Gastrocnemius medialis (tissue), 4 donors: ENCODE data around the gene HSDL2. TPM values are rescaled to one million over a fixed set of nuclear protein-coding genes. Genes with fewer than 3 reads are reported as not detected.
A peak's percentile ranks its signal among the peaks of the same experiment; 100 is the strongest.

Experiments
- ATAC-seq, 2 donors: fragments of 150-250 bp; one replicate each; pipeline ENCODE4 v1.9.1; 2016
- DNase-seq, 2 donors: peaks; one replicate each; pipeline ENCODE4 v3.0.0-alpha.2; 2019
- H3K27ac ChIP-seq, 4 donors: fragments of 200-600 bp; sonication (generic); 1 replicate in 1 of 4; 2 replicates in 3 of 4; pipeline ENCODE4 v1.5.1; 2016 to 2018; ENCODE audit warnings: mild to moderate bottlenecking in 2 of 4, moderate library complexity in 1 of 4
- H3K27me3 ChIP-seq, 3 donors: fragments of 200-600 bp; sonication (generic) in 2 of 3; 1 replicate in 1 of 3; 2 replicates in 2 of 3; pipeline versions ENCODE4 v1.5.1 to v1.6.0; 2016 to 2019; ENCODE audit warnings: mild to moderate bottlenecking in 1 of 3, moderate library complexity in 1 of 3
- H3K36me3 ChIP-seq, 2 donors: fragments of 200-600 bp; sonication (generic) in 1 of 2; one replicate each; pipeline ENCODE4 v1.5.1; 2017 to 2018
- H3K4me1 ChIP-seq, 2 donors: fragments of 200-600 bp; sonication (generic) in 1 of 2; one replicate each; pipeline ENCODE4 v1.5.1; 2016 to 2017; ENCODE audit warnings: mild to moderate bottlenecking in 2 of 2
- H3K4me3 ChIP-seq, 4 donors: fragments of 200-600 bp; sonication (generic) in 3 of 4; 1 replicate in 1 of 4; 2 replicates in 3 of 4; pipeline ENCODE4 v1.5.1; 2016 to 2019; ENCODE audit warnings: mild to moderate bottlenecking in 2 of 4
- H3K9me3 ChIP-seq, 3 donors: fragments of 200-600 bp; sonication (generic) in 2 of 3; 1 replicate in 1 of 3; 2 replicates in 2 of 3; pipeline ENCODE4 v1.5.1; 2016 to 2019
- POLR2A ChIP-seq, 2 donors: fragments of 450-650 bp; IDR thresholded peaks; one replicate each; pipeline ENCODE4 v1.6.1; 2017; ENCODE audit warnings: antibody characterized with exemption in 2 of 2, mild to moderate bottlenecking in 2 of 2, moderate library complexity in 2 of 2
- in situ Hi-C, 4 donors: fragments of 200-750 bp; cut with MboI; loops; one replicate each; pipeline versions ENCODE4 v1.15.0 to v1.8.0; 2017; ENCODE audit warnings: low sequenced_read_pairs in 4 of 4
- intact Hi-C: fragments of 100-400 bp; cut with DNase I; formaldehyde crosslinking; loops from one replicate; pipeline ENCODE4 v1.15.1; 2023; ENCODE audit warnings: low total_unique reads
- total RNA-seq, 4 donors: library from RNA; depleted of rRNA; stranded (reverse); fragments of >200 nt; gene quantifications; one replicate each; pipeline versions ENCODE4 v1.1.0 to v1.2.3, GENCODE V29; 2016
- TF ChIP-seq, protein P1 (sequence below), 5 experiments: fragments of 450-650 bp in 3 of 5; fragments of 200-600 bp in 2 of 5; sonication (generic) in 2 of 5; IDR thresholded peaks in 4 of 5; conservative IDR thresholded peaks in 1 of 5; 1 replicate in 4 of 5; 2 replicates in 1 of 5; pipeline ENCODE4 v1.5.1; 2016 to 2019; ENCODE audit warnings: antibody characterized with exemption in 5 of 5, mild to moderate bottlenecking in 3 of 5, moderate library complexity in 3 of 5

HSDL2 gene
- total RNA-seq, 4 donors from 2014 or later = 68.9 to 106 (median 93.5) TPM

DNA sequence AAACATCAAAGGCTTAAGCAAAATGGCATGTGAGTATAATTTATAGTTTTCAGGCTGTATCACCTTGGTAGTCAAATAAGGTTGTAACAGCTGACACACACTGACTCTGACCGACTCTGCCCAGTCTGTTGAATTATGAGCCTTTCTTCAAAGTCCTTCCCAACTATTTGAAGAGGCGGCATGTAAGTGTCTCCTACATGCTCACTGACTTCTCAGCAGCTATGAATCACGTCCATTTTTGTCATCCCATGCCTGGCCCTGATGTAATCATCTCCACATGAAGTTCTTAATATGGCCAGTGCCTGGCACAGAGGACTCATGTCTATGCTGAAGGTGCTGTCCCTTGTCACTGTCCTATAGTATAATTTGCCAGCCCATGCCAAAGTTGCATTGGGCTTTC lies 41.3 kb upstream of the HSDL2 start:
- Histone ChIP-seq H3K36me3 (no peaks in the 10 kb centered on the region), H3K9me3 (no peaks in the 10 kb centered on the region), H3K4me1 (peaks cover 0 to 7% of the 10 kb centered on the region in 2 donors), H3K27me3 (no peaks in the 10 kb centered on the region), H3K27ac (peak overlapping the region; percentile 36 to 65 (median 52)), H3K4me3 (no peak overlapping the region)
- TF ChIP-seq, protein P1, sequence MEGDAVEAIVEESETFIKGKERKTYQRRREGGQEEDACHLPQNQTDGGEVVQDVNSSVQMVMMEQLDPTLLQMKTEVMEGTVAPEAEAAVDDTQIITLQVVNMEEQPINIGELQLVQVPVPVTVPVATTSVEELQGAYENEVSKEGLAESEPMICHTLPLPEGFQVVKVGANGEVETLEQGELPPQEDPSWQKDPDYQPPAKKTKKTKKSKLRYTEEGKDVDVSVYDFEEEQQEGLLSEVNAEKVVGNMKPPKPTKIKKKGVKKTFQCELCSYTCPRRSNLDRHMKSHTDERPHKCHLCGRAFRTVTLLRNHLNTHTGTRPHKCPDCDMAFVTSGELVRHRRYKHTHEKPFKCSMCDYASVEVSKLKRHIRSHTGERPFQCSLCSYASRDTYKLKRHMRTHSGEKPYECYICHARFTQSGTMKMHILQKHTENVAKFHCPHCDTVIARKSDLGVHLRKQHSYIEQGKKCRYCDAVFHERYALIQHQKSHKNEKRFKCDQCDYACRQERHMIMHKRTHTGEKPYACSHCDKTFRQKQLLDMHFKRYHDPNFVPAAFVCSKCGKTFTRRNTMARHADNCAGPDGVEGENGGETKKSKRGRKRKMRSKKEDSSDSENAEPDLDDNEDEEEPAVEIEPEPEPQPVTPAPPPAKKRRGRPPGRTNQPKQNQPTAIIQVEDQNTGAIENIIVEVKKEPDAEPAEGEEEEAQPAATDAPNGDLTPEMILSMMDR (IDR thresholded peaks at IDR 0.05 in 4 of 5, conservative IDR thresholded peaks at IDR 0.05 in 1 of 5) = no peak
- no peak for TF ChIP-seq POLR2A (IDR thresholded peaks at IDR 0.05)
- DNase-seq (peak; percentile 28 to 67), ATAC-seq (peak; percentile 86 to 90)
- intact Hi-C loops = loop anchor here (10.0 kb wide), 2 partner anchors 244 to 704 kb away; partner anchors contain the start of gene DNAJC25
- in situ Hi-C loops = no loop called here

DNA sequence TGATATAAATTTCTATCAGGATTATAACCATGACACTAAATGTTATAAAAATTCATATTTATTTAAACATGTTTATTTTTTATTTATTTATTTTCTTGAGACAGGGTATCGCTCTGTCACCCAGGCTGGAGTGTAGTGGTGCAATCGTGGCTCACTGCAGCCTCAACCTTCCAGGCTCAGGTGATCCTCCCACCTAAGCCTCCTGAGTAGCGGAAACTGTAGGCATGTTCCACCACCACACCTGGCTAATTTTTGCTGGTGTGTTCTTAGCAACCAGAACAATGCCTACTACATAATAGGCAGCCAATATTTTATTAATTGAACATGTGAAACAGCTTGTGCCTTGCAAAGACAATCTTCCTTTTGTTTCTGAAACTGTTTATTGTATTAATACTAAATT lies 40.0 kb upstream of the HSDL2 start:
- TF ChIP-seq, protein P1 (IDR thresholded peaks at IDR 0.05 in 4 of 5, conservative IDR thresholded peaks at IDR 0.05 in 1 of 5) = no peak
- no peak for TF ChIP-seq POLR2A (IDR thresholded peaks at IDR 0.05)
- Histone ChIP-seq H3K27ac (no peak overlapping the region), H3K9me3 (no peaks in the 10 kb centered on the region), H3K4me1 (no peaks in the 10 kb centered on the region), H3K27me3 (no peaks in the 10 kb centered on the region), H3K36me3 (no peaks in the 10 kb centered on the region), H3K4me3 (no peak overlapping the region)
- in situ Hi-C loops = loop anchor here in 1 of 4 donors (10.0 kb wide), 1 partner anchor 585 kb away; no protein-coding TSS in a partner anchor
- DNase-seq (no peak), ATAC-seq (no peak)
- intact Hi-C loops = loop anchor here (10.0 kb wide), 2 partner anchors 245 to 705 kb away; partner anchors contain the start of gene DNAJC25

DNA sequence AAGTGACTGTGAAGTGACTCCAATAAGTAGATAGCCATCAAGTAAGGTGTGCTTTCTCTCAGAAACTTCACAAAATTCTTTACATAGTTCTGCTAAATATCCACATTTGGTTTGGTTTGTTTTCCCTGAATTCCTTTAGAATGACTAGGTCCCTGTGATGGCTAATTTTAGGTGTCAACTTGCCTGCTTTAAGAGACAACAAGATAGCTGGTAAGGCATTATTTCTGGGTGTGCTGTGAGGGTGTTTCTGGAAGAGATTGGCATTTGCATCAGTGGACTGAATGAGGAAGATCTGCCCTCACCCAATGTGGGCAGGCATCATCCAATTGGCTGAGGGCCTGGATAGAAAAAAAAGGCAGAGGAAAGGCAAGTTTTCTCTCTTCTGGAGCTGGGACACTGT lies 38.2 kb upstream of the HSDL2 start:
- DNase-seq (no peak), ATAC-seq (no peak)
- no peak overlapping the region for H3K4me3 ChIP-seq
- no peaks in the 10 kb centered on the region for H3K27me3 ChIP-seq
- H3K9me3 ChIP-seq = no peaks in the 10 kb centered on the region
- TF ChIP-seq, protein P1 (IDR thresholded peaks at IDR 0.05 in 4 of 5, conservative IDR thresholded peaks at IDR 0.05 in 1 of 5) = no peak
- no peak for TF ChIP-seq POLR2A (IDR thresholded peaks at IDR 0.05)
- no peak overlapping the region for H3K27ac ChIP-seq
- in situ Hi-C loops (loop anchor here in 1 of 4 donors (10.0 kb wide), 1 partner anchor 587 kb away; no protein-coding TSS in a partner anchor), intact Hi-C loops (no loop called here)
- no peaks in the 10 kb centered on the region for H3K4me1 ChIP-seq
- H3K36me3 ChIP-seq = no peaks in the 10 kb centered on the region

DNA sequence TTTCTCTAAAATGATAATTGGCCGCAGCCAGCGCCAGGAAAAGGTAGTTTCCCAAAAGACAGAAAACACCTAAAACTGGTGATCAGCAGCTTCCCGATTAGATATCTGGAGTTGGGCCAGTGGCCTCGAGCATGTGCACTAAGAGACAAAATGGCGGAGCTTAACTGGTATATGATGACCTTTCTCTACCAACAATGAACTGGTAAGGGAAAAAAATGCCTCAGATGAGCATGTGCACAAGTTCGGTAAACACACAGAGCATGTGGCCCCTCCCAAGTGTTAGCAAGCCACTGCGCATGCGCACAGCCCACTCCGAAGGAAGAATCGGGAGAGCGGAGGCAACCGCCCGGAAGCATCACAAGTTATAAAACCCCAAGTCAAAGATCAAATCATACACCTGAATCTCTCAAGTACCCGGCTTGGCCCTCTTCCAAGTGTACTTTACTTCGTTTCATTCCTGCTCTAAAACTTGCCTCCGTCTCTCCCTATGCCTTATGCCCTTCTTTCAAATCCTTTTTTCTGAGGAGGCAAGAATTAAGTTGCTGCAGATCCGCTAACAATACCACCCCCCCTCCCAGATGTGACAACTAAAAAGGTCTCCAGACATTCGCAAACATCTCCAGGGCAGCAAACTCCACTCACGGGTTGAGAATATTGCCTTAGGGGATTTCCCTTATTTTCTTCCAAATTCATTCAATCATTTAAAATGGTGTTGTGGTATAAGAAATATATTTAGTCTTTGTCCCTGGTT lies 31.5 kb upstream of the HSDL2 start:
- in situ Hi-C loops = loop anchor here in 1 of 4 donors (10.0 kb wide), 1 partner anchor 594 kb away; no protein-coding TSS in a partner anchor

More for the DNA sequence above, 31.5 kb upstream of the HSDL2 start:
- Histone ChIP-seq H3K36me3 (no peaks in the 10 kb centered on the region), H3K27ac (no peak overlapping the region), H3K9me3 (no peaks in the 10 kb centered on the region), H3K27me3 (no peaks in the 10 kb centered on the region), H3K4me1 (peaks cover 0 to 5% of the 10 kb centered on the region in 2 donors), H3K4me3 (peak overlapping the region; percentile 34 to 65 (median 43))
- TF ChIP-seq, protein P1 (IDR thresholded peaks at IDR 0.05 in 4 of 5, conservative IDR thresholded peaks at IDR 0.05 in 1 of 5) = no peak
- no peak for TF ChIP-seq POLR2A (IDR thresholded peaks at IDR 0.05)
- intact Hi-C loops = no loop called here
- peak; percentile 39 to 66 for ATAC-seq
- DNase-seq = peak; percentile 56 to 61
